GM23248 (cell line): ENCODE results near the gene LIN28B.

Experiments
- EZH2 ChIP-seq: fragments of 200-600 bp; sonication (generic); IDR thresholded peaks from 2 replicates; pipeline ENCODE4 v1.6.1; 2018; ENCODE audit warnings: antibody characterized with exemption, mild to moderate bottlenecking; ENCODE audit not compliant: insufficient read depth, poor library complexity, severe bottlenecking
- EZH2phosphoT487 ChIP-seq: fragments of 200-600 bp; sonication (generic); IDR thresholded peaks from 2 replicates; pipeline ENCODE4 v1.6.1; 2018; ENCODE audit warnings: antibody characterized with exemption, moderate library complexity, mild to moderate bottlenecking, low read depth; ENCODE audit not compliant: insufficient read depth

- TF ChIP-seq EZH2 (no peak), EZH2phosphoT487 (no peak)
Observed at GRCh38 chr6:105068407-105068806, 111.5 kb downstream of the LIN28B start.
